Transverse colon (tissue), 4 donors: ENCODE data around the gene PRPSAP2. TPM values are rescaled to one million over a fixed set of nuclear protein-coding genes. Genes with fewer than 3 reads are reported as not detected.

Experiments used
- DNase-seq: peaks from one replicate; pipeline ENCODE4 v3.0.0-alpha.2; 2019
- H3K27ac ChIP-seq, 4 donors: fragments of 200-600 bp; sonication (generic); 2 replicates each; pipeline ENCODE4 v1.5.1; 2016 to 2018; ENCODE audit warnings: inconsistent platforms in 4 of 4
- H3K27me3 ChIP-seq: fragments of 200-600 bp; sonication (generic); 2 replicates; pipeline ENCODE4 v1.5.1; 2017; ENCODE audit warnings: inconsistent platforms
- H3K36me3 ChIP-seq, 4 donors: fragments of 200-600 bp; sonication (generic); 2 replicates each; pipeline ENCODE4 v1.5.1; 2017 to 2019; ENCODE audit warnings: inconsistent platforms in 4 of 4
- H3K4me1 ChIP-seq, 4 donors: fragments of 200-600 bp; sonication (generic); 2 replicates each; pipeline ENCODE4 v1.5.1; 2017 to 2020; ENCODE audit warnings: inconsistent platforms in 4 of 4
- H3K4me3 ChIP-seq, 4 donors: fragments of 200-600 bp; sonication (generic); 1 replicate in 1 of 4; 2 replicates in 3 of 4; pipeline versions ENCODE4 v1.5.1 to v1.6.1; 2017 to 2019; ENCODE audit warnings: inconsistent platforms in 4 of 4
- H3K9me3 ChIP-seq, 2 donors: fragments of 200-600 bp; sonication (generic); 2 replicates each; pipeline ENCODE4 v1.5.1; 2017 to 2019; ENCODE audit warnings: inconsistent platforms in 2 of 2
- EP300 ChIP-seq: sonication (generic); formaldehyde crosslinking; IDR thresholded peaks from one replicate; pipeline ENCODE4 v1.6.1; 2017; ENCODE audit warnings: antibody characterized with exemption, low read depth
- POLR2A ChIP-seq: fragments of 450-650 bp; IDR thresholded peaks from one replicate; pipeline ENCODE4 v1.6.1; 2016; ENCODE audit warnings: antibody characterized with exemption, mild to moderate bottlenecking, moderate library complexity
- POLR2AphosphoS5 ChIP-seq, 3 donors: sonication (generic); formaldehyde crosslinking; IDR thresholded peaks; one replicate each; pipeline ENCODE4 v1.6.1; 2016; ENCODE audit warnings: antibody characterized with exemption in 3 of 3
- WGBS, 2 donors: methylation state at CpG; one replicate each; pipeline ENCODE4 v1.1.5; 2018; ENCODE audit warnings: low coverage in 1 of 2; 5-methylcytosine and 5-hydroxymethylcytosine counted together
- in situ Hi-C, 4 donors: fragments of 200-750 bp; cut with MboI; loops; one replicate each; pipeline versions ENCODE4 v1.15.0 to v1.15.1; 2017; ENCODE audit warnings: low sequenced_read_pairs in 3 of 4, low pct_ligation_motif_present in 1 of 4, low pct_unique_long_range_greater_than_20kb in 1 of 4
- intact Hi-C: fragments of 100-400 bp; cut with DNase I; formaldehyde crosslinking; loops from one replicate; pipeline ENCODE4 v1.15.1; 2023; ENCODE audit warnings: low total_unique reads
- total RNA-seq, 4 donors: library from RNA; depleted of rRNA; stranded (reverse); fragments of >200 nt; gene quantifications; one replicate each; pipeline ENCODE4 v1.1.0, GENCODE V29; 2016
- TF ChIP-seq, protein P1 (sequence below), 5 experiments: fragments of 200-600 bp in 3 of 5; fragments of 450-650 bp in 2 of 5; sonication (generic) in 3 of 5; IDR thresholded peaks; 1 replicate in 2 of 5; 2 replicates in 3 of 5; pipeline ENCODE4 v1.5.1; 2016 to 2017; ENCODE audit warnings: antibody characterized with exemption in 5 of 5, inconsistent platforms in 3 of 5, mild to moderate bottlenecking in 2 of 5, moderate library complexity in 1 of 5

Gene PRPSAP2
- total RNA-seq, 4 donors from 2014 or later = 22.4 to 77.0 (median 27.2) TPM

- peak overlapping the region; percentile 82 to 99 (median 88) for H3K27ac ChIP-seq
- H3K27me3 ChIP-seq = no peaks in the 10 kb centered on the region
- peaks cover 9 to 42% (median 23%) of the 10 kb centered on the region in 4 donors for H3K4me1 ChIP-seq
- H3K36me3 ChIP-seq = no peaks in the 10 kb centered on the region
- in situ Hi-C loops = no loop called here
- peak overlapping the region; percentile 29 to 53 (median 37) for H3K4me3 ChIP-seq
- TF ChIP-seq, protein P1, sequence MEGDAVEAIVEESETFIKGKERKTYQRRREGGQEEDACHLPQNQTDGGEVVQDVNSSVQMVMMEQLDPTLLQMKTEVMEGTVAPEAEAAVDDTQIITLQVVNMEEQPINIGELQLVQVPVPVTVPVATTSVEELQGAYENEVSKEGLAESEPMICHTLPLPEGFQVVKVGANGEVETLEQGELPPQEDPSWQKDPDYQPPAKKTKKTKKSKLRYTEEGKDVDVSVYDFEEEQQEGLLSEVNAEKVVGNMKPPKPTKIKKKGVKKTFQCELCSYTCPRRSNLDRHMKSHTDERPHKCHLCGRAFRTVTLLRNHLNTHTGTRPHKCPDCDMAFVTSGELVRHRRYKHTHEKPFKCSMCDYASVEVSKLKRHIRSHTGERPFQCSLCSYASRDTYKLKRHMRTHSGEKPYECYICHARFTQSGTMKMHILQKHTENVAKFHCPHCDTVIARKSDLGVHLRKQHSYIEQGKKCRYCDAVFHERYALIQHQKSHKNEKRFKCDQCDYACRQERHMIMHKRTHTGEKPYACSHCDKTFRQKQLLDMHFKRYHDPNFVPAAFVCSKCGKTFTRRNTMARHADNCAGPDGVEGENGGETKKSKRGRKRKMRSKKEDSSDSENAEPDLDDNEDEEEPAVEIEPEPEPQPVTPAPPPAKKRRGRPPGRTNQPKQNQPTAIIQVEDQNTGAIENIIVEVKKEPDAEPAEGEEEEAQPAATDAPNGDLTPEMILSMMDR (IDR thresholded peaks at IDR 0.05) = no peak
- TF ChIP-seq POLR2A = peak; percentile 72
- TF ChIP-seq POLR2AphosphoS5 (IDR thresholded peaks at IDR 0.05) = peak; percentile 92 to 99 (median 93)
- no peak for TF ChIP-seq EP300
- no peaks in the 10 kb centered on the region for H3K9me3 ChIP-seq
- peak; percentile 94 for DNase-seq
- WGBS, 2 donors = 0% methylated on average over 4 to 29 of the region's 29 CpGs
- intact Hi-C loops = no loop called here
These were observed 1.9 kb upstream of the PRPSAP2 start for GRCh38 chr17:18855831-18856569.

- Histone ChIP-seq H3K36me3 (no peaks in the 10 kb centered on the region), H3K27me3 (no peaks in the 10 kb centered on the region), H3K9me3 (no peaks in the 10 kb centered on the region), H3K27ac (peak overlapping the region; percentile 82 to 99 (median 88)), H3K4me1 (peaks cover 9 to 42% (median 23%) of the 10 kb centered on the region in 4 donors), H3K4me3 (peak overlapping the region; percentile 29 to 53 (median 37))
- in situ Hi-C loops (no loop called here), intact Hi-C loops (no loop called here)
- WGBS, 2 donors = 6 to 8% methylated on average over 5 to 7 of the region's 7 CpGs
- TF ChIP-seq POLR2AphosphoS5 (IDR thresholded peaks at IDR 0.05) (no peak), POLR2A (peak; percentile 2)
- no peak for DNase-seq
These were observed 1.4 kb upstream of the PRPSAP2 start for GRCh38 chr17:18856570-18856915.

DNA sequence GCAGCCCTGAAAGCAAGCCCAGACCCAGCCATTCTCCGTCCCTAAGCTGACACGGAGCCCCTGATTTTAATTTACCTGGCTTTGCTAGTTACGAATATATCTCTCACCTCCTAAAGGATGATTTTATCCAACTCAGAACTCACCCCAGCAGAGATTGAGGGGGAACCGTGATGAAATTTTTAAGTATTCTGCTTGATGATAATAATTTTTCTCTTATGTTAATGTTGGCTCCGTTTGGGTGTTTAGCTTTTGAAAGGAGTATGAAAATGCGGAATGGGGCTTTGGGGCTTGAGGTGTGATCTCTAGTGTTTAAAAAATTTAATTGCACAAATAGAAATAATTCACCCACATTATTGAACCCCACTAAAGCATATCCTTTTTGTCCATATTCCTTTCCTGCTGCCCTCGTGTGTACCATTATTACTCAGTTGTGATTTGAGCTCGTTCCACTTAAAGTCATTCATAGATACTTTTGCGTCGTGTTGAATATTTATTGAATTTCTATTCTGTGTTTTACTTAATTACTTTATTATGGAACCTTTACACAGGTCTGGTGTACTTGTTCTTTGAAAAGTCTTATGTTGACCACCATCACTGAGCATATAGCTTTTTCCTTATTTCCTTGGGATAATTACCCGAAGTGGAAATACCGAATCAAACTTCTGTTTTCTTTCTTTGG is 775 bp downstream of the PRPSAP2 start:
- TF ChIP-seq POLR2AphosphoS5 (IDR thresholded peaks at IDR 0.05) = no peak
- no peak for TF ChIP-seq EP300
- TF ChIP-seq, protein P1 (IDR thresholded peaks at IDR 0.05) = no peak
- TF ChIP-seq POLR2A = no peak
- peaks cover 9 to 42% (median 23%) of the 10 kb centered on the region in 4 donors for H3K4me1 ChIP-seq

DNA sequence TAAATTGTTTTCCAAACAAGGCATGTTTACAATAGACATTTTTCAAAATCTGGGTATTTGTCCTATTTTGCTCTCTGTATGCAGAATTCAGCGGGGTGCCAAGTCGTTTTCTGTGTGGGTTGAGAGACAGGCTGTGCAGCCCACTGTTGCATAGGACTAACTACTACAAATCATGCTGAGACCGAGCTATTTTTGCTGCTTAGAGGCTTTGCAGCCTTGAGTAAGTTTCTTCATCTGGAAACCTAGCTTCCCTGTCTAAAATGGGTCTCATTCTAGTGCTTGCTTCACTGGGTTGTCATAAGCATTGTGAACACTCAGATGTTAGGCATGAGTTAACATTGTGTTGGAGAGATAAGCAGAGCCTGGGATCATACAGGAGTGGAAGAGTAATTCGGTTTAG is 1.3 kb downstream of the PRPSAP2 start:
- peak overlapping the region; percentile 92 to 99 (median 98) for H3K27ac ChIP-seq
- H3K27me3 ChIP-seq = no peaks in the 10 kb centered on the region
- DNase-seq = no peak
- H3K4me3 ChIP-seq = peak overlapping the region in 2 of 4 donors; percentile 99 to 100
- H3K4me1 ChIP-seq = peaks cover 9 to 42% (median 23%) of the 10 kb centered on the region in 4 donors
- no peaks in the 10 kb centered on the region for H3K9me3 ChIP-seq
- in situ Hi-C loops (no loop called here), intact Hi-C loops (no loop called here)
- WGBS, 2 donors = 42 to 60% methylated on average over 3 to 4 of the region's 4 CpGs
- no peak for TF ChIP-seq EP300
- TF ChIP-seq, protein P1 (IDR thresholded peaks at IDR 0.05) = no peak
- TF ChIP-seq POLR2AphosphoS5 (IDR thresholded peaks at IDR 0.05) = no peak
- no peak for TF ChIP-seq POLR2A
- no peaks in the 10 kb centered on the region for H3K36me3 ChIP-seq

More for the DNA sequence above, 775 bp downstream of the PRPSAP2 start:
- intact Hi-C loops (no loop called here), in situ Hi-C loops (no loop called here)
- H3K27me3 ChIP-seq = no peaks in the 10 kb centered on the region
- peak overlapping the region; percentile 92 to 99 (median 98) for H3K27ac ChIP-seq
- peak overlapping the region; percentile 68 to 100 (median 98) for H3K4me3 ChIP-seq
- no peaks in the 10 kb centered on the region for H3K36me3 ChIP-seq
- 9 to 23% methylated on average over 9 to 12 of the region's 12 CpGs for WGBS, 2 donors
- no peak for DNase-seq
- no peaks in the 10 kb centered on the region for H3K9me3 ChIP-seq
